Measurements from ENCODE around the gene ARHGAP15.

Gene ARHGAP15

GRCh38 chr2:143434445-143434844, 305.2 kb downstream of the ARHGAP15 start:
- no peak for TF ChIP-seq CTCF (IDR thresholded peaks at IDR 0.05; ENCODE audit: insufficient read depth, low read depth, low read length, missing control alignments)
- DNase-seq (ENCODE audit: low read depth), result no peak
- H3K4me3 ChIP-seq (ENCODE audit: low read depth, low read length), result no peak overlapping the region

- DNase-seq (ENCODE audit: low read depth), result no peak
- no peak for TF ChIP-seq CTCF (IDR thresholded peaks at IDR 0.05; ENCODE audit: insufficient read depth, low read depth, low read length, missing control alignments)
- no peak overlapping the region for H3K4me3 ChIP-seq (ENCODE audit: low read depth, low read length)
Measured at GRCh38 chr2:143435131-143435530, 305.9 kb downstream of the ARHGAP15 start.

- H3K4me3 ChIP-seq (ENCODE audit: low read depth, low read length), result no peak overlapping the region
- DNase-seq (ENCODE audit: low read depth), result no peak
- no peak for TF ChIP-seq CTCF (IDR thresholded peaks at IDR 0.05; ENCODE audit: insufficient read depth, low read depth, low read length, missing control alignments)
Measured at GRCh38 chr2:143436951-143437350, 307.7 kb downstream of the ARHGAP15 start.

- no peak overlapping the region for H3K4me3 ChIP-seq (ENCODE audit: low read depth, low read length)
- no peak for TF ChIP-seq CTCF (IDR thresholded peaks at IDR 0.05; ENCODE audit: insufficient read depth, low read depth, low read length, missing control alignments)
- DNase-seq (ENCODE audit: low read depth), result no peak
Measured at GRCh38 chr2:143440411-143441012, 311.3 kb downstream of the ARHGAP15 start.

- DNase-seq (ENCODE audit: low read depth), result no peak
- no peak overlapping the region for H3K4me3 ChIP-seq (ENCODE audit: low read depth, low read length)
- TF ChIP-seq CTCF (IDR thresholded peaks at IDR 0.05; ENCODE audit: insufficient read depth, low read depth, low read length, missing control alignments), result no peak
Measured at GRCh38 chr2:143442193-143442592, 313.0 kb downstream of the ARHGAP15 start.

GRCh38 chr2:143451642-143452281, 322.5 kb downstream of the ARHGAP15 start:
- H3K4me3 ChIP-seq (ENCODE audit: low read depth, low read length), result no peak overlapping the region
- TF ChIP-seq CTCF (IDR thresholded peaks at IDR 0.05; ENCODE audit: insufficient read depth, low read depth, low read length, missing control alignments), result no peak
- DNase-seq (ENCODE audit: low read depth), result no peak
